ENCODE data around the gene KRTAP6-2. TPM values are rescaled to one million over a fixed set of nuclear protein-coding genes. Genes with fewer than 3 reads are reported as not detected.

The KRTAP6-2 gene
- total and polyA plus RNA-seq, 2 donors (not counting 1 experiment from before 2014, with no cell fraction given): not detected

GRCh38 chr21:30642564-30642963, 43.9 kb upstream of the KRTAP6-2 start, which contains the start of gene KRTAP20-3:
TSS of gene KRTAP20-3 (plus strand) at chr21:30642864.
- Histone ChIP-seq H3K4me3 (ENCODE audit: control extremely low read depth in 1 of 5, extremely low read depth in 1 of 5, insufficient read depth in 1 of 5, low read depth in 2 of 5, low read length in 4 of 5) (no peak within 1 kb of the TSS), H3K9ac (ENCODE audit: low read length) (no peak within 1 kb of the TSS), H3K79me2 (ENCODE audit: control insufficient read depth, insufficient read depth, low read length) (no peaks in the 10 kb centered on the region), H3K4me2 (replicated peaks; ENCODE audit: low read depth, low read length, poor library complexity, severe bottlenecking) (no peak within 1 kb of the TSS), H3K27me3 (replicated peaks in 1 of 4; ENCODE audit: control extremely low read depth in 1 of 4, control insufficient read depth in 3 of 4, insufficient read depth in 4 of 4, low read length in 3 of 4) (no peaks in the 10 kb centered on the region), H2AFZ (ENCODE audit: insufficient read depth, low read depth, low read length, poor library complexity, severe bottlenecking) (no peak within 1 kb of the TSS), H3K36me3 (replicated peaks in 1 of 2; ENCODE audit: control extremely low read depth in 1 of 2, control insufficient read depth in 1 of 2, extremely low read depth in 1 of 2, insufficient read depth in 2 of 2, low read length in 1 of 2) (no peaks in the 10 kb centered on the region), H3K9me3 (ENCODE audit: control extremely low read depth in 1 of 3, control insufficient read depth in 2 of 3, insufficient read depth in 1 of 3, low read length in 2 of 3) (no peaks in the 10 kb centered on the region), H3K4me1 (ENCODE audit: control insufficient read depth in 2 of 2, insufficient read depth in 2 of 2, low read length in 2 of 2) (no peaks in the 10 kb centered on the region), H3K27ac (ENCODE audit: low read length in 2 of 2) (no peak within 1 kb of the TSS), H4K20me1 (ENCODE audit: control insufficient read depth, insufficient read depth, low read length, poor library complexity, severe bottlenecking) (no peaks in the 10 kb centered on the region)
- CTCF ChIA-PET: no interaction called here
- H3K4me1 Mint-ChIP-seq: no peaks in the 10 kb centered on the region
- no CpG with 5 or more reads among the region's 2 CpGs for WGBS (ENCODE audit: insufficient coverage)
- H3K27ac Mint-ChIP-seq: no peak within 1 kb of the TSS
- H3K27me3 Mint-ChIP-seq: no peaks in the 10 kb centered on the region
- intact Hi-C loops (cut with micrococcal nuclease): no loop called here
- DNase-seq (no peak), ATAC-seq (ENCODE audit: low read depth) (no peak)
- peaks cover 4% of the 10 kb centered on the region for H3K9me3 Mint-ChIP-seq (ENCODE audit: insufficient read depth)
- TF ChIP-seq EZH2 (IDR thresholded peaks at IDR 0.05; ENCODE audit: borderline replicate concordance, insufficient read depth, low read depth, low read length, poor library complexity, severe bottlenecking) (no peak), CTCF (IDR thresholded peaks at IDR 0.05) (no peak)
- POLR2A ChIA-PET: no interaction called here
- no peak within 1 kb of the TSS for H3K4me3 Mint-ChIP-seq

- H4K20me1 ChIP-seq (ENCODE audit: control insufficient read depth, insufficient read depth, low read length, poor library complexity, severe bottlenecking): no peaks in the 10 kb centered on the region
- Mint-ChIP-seq H3K4me3 (no peak overlapping the region), H3K27ac (no peak overlapping the region), H3K9me3 (ENCODE audit: insufficient read depth) (peaks cover 5% of the 10 kb centered on the region), H3K4me1 (no peaks in the 10 kb centered on the region), H3K27me3 (no peaks in the 10 kb centered on the region)
- no peak overlapping the region for H3K4me2 ChIP-seq (replicated peaks; ENCODE audit: low read depth, low read length, poor library complexity, severe bottlenecking)
- H3K79me2 ChIP-seq (ENCODE audit: control insufficient read depth, insufficient read depth, low read length): no peaks in the 10 kb centered on the region
- H2AFZ ChIP-seq (ENCODE audit: insufficient read depth, low read depth, low read length, poor library complexity, severe bottlenecking): no peak overlapping the region
- H3K4me3 ChIP-seq (ENCODE audit: control extremely low read depth in 1 of 5, extremely low read depth in 1 of 5, insufficient read depth in 1 of 5, low read depth in 2 of 5, low read length in 4 of 5): no peak overlapping the region
- DNase-seq (no peak), ATAC-seq (ENCODE audit: low read depth) (no peak)
- 100% methylated on average over 2 of the region's 3 CpGs for WGBS (ENCODE audit: insufficient coverage)
- POLR2A ChIA-PET: no interaction called here
- no peaks in the 10 kb centered on the region for H3K36me3 ChIP-seq (replicated peaks in 1 of 2; ENCODE audit: control extremely low read depth in 1 of 2, control insufficient read depth in 1 of 2, extremely low read depth in 1 of 2, insufficient read depth in 2 of 2, low read length in 1 of 2)
- H3K27ac ChIP-seq (ENCODE audit: low read length in 2 of 2): no peak overlapping the region
- no peak overlapping the region for H3K9ac ChIP-seq (ENCODE audit: low read length)
- intact Hi-C loops (cut with micrococcal nuclease): no loop called here
- no peaks in the 10 kb centered on the region for H3K9me3 ChIP-seq (ENCODE audit: control extremely low read depth in 1 of 3, control insufficient read depth in 2 of 3, insufficient read depth in 1 of 3, low read length in 2 of 3)
- TF ChIP-seq CTCF (IDR thresholded peaks at IDR 0.05) (no peak), EZH2 (IDR thresholded peaks at IDR 0.05; ENCODE audit: borderline replicate concordance, insufficient read depth, low read depth, low read length, poor library complexity, severe bottlenecking) (no peak)
- no peaks in the 10 kb centered on the region for H3K4me1 ChIP-seq (ENCODE audit: control insufficient read depth in 2 of 2, insufficient read depth in 2 of 2, low read length in 2 of 2)
- CTCF ChIA-PET: no interaction called here
- H3K27me3 ChIP-seq (replicated peaks in 1 of 4; ENCODE audit: control extremely low read depth in 1 of 4, control insufficient read depth in 3 of 4, insufficient read depth in 4 of 4, low read length in 3 of 4): no peaks in the 10 kb centered on the region
Observed at GRCh38 chr21:30638686-30639085, 40.0 kb upstream of the KRTAP6-2 start.
